RKO (cell line): ENCODE results near the gene CHST13.
"Not testable (repeated sequence)": the region's sequence is repeated elsewhere in the genome, so short reads cannot be mapped to it uniquely, and the experiment has no call there.

Source experiments
- DNase-seq: peaks from one replicate; pipeline ENCODE4 v3.0.0-alpha.2; 2016; ENCODE audit warnings: low spot score

CHST13 gene

DNA sequence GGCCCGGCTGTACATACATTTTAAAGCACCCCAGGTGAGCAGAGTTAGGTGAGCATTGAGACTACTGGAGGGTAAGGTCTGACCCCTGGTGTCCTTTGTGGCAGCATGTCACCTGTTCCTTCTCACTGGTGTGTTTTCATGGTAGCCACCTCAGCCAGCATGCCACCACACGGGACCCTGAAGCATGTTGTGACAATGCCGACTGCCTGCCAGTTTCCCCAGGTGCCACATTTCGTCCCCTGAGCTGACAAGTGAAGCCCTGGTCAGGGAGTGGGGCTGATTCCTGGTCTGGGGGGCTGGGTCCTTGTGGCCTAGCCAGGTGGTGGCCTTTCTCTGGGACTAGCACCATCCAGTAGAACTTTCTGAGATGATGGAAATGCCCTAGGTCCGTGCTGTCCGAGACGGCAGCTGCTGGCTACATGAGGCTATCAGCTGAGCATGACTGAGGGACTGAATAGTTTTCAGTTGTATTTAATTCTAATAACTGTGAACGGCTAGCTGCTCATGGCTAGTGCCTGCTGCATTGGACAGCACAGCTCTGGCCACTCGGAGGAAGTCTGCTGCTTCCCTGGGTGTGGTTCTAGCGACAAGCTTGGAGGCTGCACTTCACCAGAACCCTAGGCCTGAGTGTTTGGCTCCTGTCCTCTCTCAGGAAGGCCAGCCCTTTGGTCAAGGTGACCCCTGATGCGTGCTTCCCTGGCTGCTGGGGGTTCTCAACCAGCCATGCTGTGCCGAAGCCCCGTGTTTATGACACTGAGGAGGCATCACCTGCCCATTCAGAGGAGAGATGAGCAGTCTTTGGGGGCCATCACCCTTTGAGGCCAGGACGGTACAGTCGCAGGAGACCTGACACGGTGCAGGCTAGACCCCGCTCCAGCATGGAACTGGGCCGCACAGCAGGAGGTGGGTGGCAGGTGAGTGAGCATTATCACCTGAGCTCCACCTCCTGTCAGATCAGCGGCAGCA lies 30.9 kb downstream of the CHST13 start:
- DNase-seq, result no peak

DNA sequence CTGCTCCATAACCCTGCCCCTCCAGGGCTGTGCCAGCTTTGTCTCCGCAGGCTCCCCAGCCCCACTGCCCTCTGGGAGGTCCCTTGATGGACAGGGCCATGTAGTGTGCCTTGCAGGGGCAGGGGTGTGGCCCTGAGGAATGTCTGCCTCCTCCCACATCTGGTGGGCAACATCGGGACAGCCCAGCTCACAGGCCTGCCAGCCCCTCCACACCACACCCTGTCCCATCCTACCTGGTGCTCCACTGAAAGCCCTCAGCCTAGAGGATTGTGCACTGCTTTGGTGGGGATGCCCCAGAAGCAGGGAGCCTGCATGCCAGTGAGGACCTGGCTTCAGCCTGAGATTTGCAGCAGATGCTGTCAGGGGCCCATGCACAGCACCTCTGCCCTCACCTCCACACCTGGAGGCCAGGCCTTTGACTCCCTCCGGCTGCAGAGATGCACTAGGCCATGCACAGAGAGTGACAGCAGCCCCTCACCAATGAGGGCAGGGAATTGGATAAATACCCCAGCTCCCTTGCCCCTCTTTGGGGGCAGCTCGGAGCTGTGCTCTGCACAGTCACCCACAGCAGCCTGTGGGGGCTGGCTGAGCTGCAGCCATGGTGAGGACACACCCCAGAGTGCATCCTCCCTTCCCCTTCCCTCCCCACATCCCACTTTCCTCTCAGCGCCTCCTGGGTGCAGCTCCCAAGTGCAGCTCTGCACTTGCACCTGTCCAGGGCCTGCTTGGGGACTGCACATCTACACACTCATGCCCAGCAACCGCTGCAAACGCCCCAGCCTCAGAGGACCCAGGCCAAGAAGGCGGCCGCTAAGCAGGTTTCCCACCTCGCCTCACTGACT lies 32.1 kb downstream of the CHST13 start:
- no peak for DNase-seq

DNA sequence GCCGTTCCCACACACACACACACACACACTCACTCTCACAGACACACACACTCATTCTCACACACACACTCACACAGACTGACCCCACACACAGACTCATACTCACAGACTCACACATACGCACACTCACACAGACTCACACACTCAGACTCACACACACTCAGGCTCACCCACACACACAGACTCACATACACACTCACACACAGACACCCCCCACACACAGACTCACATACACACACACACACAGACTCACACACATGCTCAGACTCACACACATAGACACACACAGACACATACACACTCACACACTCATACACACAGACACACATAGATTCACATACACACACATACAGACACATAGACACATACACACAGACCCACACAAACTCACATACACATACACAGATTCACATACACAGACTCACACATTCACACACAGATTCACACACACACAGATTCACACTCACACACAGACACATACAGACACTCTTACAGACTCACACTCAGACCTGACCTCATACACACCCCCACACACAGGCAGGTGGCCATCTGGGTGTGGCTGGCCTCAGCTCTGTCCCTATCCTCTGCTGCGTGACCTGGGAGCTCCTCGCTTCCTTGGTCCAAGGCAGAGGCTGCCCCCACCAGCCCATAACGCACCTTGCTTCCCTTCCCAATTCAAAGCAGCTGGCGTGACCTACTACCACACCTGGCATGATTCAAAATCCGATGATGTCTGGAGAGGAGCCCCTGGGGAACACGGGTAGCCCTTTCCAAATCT lies 32.9 kb downstream of the CHST13 start:
- DNase-seq, result no peak

DNA sequence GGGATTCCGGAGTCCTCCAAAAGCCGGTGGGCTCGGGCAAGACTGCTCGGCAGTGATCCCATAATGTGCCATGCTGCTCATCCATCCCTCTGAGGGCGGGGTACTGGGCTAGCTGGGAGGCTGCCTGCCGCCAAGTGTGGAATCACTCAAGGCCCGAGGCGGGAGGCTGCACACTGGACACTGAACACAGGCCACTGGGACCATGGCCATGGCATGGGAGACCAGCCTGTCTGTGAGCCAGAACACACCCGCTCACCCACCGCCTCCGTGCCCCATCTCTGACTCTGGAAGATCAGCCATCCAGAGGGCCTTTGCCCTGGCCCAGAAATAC lies 33.4 kb downstream of the CHST13 start:
- DNase-seq, result no peak

DNA sequence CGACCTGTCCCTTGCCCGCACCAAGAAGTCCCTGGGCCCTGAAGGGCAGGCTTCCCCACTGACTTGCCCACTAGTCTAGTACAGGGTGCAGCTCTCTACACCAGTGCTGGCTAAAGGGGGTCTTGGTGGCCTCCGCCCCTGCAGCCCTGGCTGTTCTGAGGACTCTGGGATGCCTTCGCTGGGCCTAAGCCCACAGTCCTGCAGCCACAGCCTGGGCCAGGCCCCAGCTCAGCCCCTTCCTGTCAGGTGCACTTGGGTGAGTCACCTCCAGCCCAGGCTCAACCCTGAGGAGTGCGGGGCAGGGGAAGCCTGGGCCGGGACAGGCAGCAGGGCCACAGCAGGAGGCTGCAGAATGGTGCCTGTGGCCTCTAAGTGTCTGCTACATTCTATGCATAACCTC lies 33.8 kb downstream of the CHST13 start:
- DNase-seq, result no peak

DNA sequence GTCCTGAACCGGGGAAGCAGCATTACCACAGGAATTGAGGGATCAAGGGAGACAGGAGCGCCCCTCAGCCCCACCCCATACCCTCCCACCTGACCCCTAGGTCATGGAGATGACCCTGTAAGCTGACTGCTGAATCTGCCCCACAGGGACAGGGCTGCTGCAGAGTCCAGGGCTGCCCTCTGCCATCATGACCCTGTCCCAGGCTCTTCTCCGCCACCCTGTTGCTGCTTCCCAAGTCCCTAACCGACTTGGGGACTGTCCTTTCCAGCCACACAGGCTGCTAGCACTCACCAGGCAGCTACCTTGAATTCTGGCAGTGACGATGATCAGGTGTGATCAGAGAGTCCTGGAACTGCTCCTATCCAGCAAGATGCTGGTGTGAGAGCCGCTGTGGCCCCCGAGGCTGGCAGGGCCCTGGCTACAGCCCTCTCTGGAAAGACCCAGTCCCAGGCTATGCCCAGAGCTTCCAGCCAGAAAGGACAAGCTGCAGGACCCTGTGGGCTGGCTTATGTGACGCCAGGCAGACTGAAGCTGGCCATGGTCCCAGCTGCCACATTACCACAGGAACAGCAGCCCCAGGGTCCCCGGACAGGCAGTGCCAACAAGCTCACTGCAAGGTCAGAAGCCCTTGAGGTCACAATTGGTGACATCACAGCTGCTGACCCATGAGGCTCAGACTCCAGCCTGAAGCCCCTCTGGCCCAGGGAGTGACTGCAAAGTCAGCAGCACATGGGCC lies 34.5 kb downstream of the CHST13 start, which contains the start of gene C3orf22:
Gene C3orf22, minus strand, starts transcription at position 597 of the 736 bp plus-strand sequence. CDS start 5,542 bp downstream, outside the sequence.
- DNase-seq, result no peak

DNA sequence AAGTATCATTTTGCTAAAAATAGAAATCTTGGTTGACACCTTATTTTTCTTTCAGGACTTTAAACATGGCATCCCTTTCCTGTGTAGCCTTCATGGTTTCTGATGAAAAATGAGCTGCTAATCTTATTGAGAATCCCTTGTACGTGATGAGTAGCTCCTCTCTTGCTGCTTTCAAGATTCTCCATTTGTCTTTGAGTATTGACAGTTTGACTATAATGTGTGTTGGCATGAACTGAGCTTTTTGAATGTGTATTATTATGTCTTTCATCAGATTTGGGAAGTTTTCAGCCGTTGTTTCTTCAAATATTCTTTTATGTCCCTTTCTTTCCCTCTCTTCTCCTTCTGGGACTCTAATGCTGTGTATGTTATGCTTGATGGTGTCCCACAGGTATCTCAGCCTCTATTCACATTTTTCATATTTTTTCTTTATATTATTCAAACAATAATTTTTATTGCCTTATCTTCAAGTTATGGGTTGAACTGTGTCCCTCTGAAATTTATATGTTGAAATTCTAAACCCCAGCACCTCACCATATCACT lies 38.9 kb downstream of the CHST13 start:
- DNase-seq, result no peak

DNA sequence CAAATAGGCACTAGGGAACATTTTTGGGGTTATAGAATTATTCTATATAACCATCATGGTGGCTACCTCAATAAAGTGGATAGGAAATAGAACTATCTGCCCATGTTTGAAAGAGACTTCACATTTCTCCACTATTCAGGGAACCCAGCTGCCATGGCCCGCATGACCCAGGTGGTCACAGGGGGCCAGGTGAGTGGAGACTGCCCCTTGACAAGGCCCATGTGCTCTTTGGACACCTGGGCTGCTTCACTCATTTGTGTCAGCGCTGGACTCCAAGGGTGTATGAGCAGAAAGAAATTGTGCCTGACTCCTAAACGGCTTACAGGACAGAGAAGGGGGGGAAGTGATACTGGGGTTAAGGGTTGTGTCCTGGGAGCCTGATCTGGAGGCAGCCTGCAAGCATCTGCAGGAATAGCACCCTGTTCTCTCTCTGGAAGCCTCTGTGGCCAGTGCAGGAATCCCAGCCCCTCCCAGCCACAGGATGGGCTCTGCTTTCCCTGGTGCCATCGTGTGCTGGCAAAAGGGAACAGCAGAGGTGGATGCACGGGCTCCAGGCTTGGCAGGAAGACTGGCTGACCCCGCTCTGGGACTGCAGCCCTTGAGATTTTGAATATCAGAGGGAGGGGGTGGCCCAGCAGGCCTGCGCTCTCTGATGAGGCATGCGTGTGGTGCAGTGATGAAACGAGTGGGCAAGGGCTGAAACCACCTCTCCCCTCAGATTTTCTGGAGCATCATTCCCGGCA lies 43.9 kb downstream of the CHST13 start:
- DNase-seq, result peak; percentile 9

DNA sequence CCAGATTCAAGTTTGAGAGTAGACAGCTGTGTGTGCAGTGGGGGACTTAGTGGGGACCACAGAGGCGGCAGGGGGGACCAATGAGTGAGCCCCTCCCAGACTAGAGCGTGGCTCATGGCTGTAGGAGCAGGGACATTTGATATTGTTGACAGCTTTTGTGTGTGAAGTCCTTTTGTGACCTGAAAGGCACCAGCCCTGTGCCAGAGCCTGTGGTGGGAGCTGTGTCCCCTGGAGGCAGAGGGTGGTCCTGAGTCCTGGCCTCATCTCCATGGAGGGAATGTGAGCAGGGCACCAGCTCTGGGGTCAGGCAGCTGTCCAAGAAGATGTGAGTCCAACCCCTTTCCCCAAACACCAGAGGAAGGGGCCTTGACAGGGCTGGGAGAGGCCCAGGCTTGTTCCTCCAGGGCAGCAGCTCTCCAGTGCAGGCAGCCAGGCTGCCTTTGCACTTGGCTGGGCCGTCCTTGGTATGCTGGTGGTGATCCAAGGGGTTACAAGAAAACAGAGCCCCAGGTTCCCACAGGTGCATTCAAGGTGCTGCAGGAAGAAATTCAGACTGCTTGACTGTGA lies 44.9 kb downstream of the CHST13 start:
- DNase-seq, result no peak

DNA sequence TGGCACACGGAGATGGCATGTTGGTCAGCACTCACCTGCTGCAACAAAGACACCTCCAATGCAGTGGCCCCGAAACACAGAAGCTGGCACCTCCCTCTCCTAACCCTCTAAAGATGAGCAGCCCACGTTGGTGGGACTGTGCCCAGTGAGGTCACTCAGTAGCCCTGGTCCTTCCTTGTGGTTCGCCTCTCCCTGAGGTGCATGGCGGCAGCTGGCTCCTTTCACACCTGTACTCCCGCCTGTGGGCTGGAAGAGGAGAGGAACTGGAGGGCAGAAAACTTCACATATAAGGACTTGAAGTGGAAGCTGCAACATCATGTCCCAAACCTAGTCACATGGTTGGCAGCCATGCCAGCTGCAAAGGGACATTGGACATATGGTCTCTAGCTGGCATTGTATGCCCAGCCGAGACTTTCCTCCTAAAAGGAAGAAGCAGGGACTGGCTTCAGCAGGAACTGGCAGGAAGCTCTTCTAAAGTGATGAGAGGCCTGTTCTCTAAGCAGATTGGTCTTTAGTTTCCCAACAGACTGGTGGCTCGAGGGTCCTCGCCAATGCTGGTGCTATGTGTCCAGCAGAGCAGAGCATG lies 45.5 kb downstream of the CHST13 start:
- no peak for DNase-seq

DNA sequence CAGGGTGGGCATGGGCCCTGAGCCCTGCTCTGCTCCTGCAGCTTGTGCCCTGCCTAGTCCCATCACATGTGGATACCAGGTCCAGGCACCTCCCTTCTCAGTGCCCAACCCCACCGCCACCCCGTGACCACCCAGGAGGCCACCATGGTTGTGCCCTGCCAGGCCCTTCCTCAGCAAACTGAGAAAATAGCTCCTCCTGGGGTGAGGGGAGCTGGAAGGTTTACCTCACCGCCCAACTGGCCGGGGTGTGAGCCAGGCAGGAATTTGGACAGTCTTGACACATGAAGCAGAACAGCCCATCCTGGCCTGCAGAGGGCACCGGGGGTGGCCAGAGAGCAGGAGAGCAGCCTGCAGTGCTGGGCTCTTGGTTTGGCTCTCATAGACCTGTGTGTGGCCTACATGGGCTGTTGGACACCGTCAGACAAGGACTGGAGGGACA lies 46.2 kb downstream of the CHST13 start:
- no peak for DNase-seq

DNA sequence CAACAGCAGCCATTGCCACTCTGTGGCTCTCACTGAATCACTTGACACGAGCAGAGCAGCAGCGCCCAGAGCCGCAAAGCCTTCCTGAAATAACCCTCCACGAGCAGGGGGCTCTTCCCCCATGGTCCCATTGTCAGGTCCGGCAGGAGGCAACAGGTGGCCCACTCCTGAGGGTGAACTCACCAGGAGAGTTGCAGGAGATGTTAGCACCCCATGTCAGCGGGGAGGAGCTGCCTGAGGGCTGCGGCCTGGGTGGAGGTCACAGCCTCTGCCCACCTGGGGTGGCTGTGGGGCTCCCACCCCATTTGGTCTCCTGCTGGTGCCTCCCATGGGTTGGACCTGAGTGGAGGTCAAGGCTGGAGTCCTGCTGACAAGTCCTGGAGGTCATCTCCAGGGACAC lies 47.1 kb downstream of the CHST13 start:
- DNase-seq, result no peak

DNA sequence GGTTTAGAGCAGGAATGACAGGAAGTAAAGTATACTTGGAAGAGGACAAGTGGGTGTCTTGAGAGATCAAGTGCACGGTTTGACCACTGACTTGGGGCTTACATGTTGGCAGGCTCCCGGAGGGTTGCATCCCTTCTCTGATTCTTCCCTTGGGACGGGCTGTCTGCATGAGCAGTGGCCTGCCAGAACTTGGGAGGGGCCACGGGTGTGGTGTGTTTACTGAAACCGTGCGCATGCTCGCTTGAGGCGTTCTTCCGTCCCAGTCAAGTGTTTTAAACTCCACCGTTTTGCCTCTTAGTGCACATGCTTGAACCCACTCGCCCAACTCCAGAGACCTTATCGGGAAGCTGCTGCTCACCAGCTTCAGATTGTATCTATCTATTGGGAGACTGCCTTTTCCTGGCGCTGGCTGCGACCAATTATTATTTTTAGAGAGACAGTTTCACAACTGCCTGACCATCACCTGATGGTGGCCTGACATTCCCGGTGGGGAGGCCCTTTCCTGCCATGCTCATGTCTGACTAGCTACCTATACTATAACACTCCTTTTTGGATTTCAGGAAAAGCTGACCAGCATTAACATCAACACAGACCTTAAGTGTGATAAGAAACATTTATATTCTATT lies 49.6 kb downstream of the CHST13 start:
- DNase-seq, result no peak

DNA sequence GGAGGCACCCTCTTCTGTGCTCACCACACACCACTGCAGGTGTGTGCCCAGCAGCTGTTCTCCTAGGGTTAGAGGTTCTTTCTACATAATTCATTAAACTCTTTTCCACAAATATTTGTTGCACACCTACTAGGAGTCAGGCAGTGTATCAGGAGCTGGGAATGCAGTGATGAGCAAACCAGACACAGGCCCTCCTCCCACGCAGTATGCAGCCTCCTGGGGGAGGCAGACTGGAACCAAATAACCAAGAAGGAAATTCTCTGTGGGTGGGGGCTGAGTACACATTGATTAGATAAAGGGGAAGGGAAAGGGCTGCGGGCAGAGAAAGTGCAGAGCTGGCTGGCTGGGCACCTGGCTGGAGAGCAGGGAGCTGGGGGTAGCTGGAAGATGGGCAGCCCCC lies 53.3 kb downstream of the CHST13 start:
- no peak for DNase-seq

DNA sequence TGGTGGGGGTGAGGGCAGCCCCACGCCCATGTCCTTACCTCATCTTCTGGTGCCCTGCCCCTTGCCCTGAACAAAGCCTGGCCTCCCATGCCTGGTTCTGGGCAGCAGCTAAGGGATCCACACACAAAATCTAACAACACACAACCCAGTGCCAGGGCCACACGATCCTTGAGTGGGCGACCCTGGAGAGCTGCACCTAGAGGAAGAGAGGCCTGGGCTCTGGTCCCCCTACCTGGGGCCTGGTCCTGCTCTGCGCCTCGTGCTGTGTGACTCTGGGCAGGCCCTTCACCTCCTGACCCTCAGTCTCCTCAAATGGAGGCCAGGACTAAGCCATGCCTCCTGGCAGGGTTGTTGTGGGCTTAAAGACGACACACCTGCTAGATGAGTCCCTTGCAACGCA lies 54.7 kb downstream of the CHST13 start:
- no peak for DNase-seq

DNA sequence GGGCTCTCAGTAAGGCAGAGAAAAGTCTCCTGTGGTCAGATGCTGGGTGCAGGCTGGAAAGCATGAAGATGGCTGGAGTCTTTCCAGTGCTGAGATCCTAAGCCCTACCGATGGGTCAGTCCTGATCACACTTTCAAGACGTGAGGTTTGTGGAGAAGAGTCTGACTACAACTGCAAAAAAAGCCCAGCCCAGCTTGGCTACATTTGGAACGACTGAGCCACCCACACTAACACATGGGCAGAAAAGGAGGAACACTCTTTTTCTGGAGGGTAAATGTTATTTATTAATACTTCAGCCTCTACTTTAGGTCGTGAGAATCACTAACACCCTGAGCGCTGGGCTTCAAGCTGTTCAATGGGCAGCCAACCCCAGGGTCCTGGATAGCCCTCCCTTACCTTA lies 56.8 kb downstream of the CHST13 start:
- DNase-seq, result no peak

DNA sequence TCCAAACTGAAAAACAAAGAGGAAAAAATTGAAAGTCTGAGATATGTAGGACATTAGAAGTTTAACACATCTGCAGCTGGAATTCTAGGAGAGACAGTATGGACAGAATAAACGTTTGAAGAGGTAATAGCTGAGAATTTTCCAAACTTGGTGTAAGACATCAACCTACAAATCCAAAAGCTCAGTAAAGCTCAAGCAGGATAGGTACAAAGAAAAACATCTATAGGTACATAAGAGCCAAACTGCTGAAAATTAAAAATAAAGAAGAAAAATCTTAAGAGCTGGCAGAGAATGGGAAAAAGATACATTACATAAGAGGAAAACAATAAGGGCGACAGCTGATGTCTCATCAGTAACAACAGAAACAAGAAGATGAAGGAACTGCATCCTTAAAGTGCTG lies 57.6 kb downstream of the CHST13 start:
- DNase-seq, result no peak

DNA sequence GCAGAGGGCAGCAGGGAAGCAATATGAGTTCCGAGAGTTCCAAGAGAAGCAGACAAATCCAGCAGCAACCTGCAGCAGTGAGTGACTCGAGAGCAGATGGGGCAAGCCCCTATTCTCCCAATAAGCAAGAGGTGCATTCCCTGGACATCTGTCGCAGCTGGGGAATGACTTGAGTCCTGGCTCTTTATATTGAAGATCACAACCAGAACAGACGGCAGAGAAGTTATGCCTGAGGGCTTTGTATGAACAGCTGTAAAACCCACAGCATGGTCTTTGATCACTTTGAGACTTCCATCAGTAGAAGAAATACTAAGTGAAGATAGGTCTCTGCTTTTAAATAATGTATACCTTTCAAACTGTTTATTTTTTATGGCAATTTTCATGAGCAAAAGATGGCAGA lies 58.4 kb downstream of the CHST13 start:
- DNase-seq, result no peak

DNA sequence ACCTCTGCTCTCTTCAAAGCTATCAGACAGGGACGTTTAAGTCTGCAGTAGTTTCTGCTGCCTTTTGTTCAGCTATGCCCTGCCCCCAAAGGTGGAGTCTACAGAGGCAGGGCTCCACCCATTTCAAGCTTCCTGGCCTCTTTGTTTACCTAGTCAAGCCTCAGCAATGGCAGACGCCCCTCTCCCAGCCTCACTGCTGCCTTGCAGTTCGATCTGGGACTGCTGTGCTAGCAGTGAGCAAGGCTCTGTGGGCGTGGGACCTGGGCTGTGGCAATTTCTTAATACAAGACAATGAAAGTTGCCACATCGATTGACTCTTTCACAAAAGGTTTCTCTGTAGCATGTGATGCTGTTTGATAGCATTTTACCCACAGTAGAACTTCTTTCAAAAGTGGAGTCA lies 67.6 kb downstream of the CHST13 start:
- DNase-seq, result not testable (repeated sequence)
